GM21447 (cell line): ENCODE data around the gene TMEM175.

Experiments used
- ATAC-seq: cut with Tn5 transposase; IDR thresholded peaks from one replicate; pipeline ENCODE4 v1.9.1; 2021; ENCODE audit not compliant: unreplicated experiment

Gene TMEM175

DNA sequence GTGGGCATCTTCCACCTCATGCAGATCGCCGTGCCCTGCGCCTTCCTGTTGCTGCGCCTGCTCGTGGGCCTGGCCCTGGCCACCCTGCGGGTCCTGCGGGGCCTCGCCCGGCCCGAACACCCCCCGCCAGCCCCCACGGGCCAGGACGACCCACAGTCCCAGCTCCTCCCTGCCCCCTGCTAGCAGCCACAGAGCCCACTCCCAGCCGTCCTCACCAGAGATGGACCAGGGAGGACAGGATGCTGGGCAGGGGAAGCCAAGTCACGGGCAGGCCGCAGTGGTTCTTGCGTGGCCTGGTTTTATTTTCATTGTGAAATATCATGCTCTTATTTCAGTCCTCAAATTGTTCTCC is 26.0 kb downstream of the TMEM175 start:
- ATAC-seq, result no peak

DNA sequence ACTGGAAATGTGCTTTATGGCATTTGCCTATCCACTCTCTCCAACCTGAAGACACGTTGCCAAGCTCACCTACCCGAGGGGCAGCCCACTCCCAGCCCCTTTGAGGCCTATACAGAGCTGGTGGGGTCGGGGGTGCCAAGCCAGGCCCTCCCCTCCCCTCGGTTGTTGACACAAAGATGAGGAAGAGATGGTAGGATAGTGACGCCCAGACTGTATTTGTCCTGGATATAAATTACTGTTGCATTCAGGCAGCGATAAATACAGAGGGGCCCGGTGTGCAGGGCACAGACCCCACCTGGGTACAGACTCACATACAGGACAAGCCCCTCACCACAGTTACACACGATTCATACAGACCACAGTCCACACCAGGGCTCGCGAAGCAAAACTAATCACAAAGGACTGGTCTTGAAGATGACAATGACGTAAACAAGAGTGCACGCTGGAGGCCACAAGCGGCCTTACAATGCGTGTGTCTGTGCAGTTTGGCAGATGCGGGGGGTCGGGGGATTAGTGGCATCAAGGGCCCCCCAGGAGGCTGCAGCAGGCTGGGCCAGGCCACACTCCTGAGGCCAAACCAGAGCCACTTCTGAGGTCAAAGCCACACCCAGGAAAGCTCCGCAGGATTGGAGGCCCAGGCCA is 26.6 kb downstream of the TMEM175 start:
- no peak for ATAC-seq

DNA sequence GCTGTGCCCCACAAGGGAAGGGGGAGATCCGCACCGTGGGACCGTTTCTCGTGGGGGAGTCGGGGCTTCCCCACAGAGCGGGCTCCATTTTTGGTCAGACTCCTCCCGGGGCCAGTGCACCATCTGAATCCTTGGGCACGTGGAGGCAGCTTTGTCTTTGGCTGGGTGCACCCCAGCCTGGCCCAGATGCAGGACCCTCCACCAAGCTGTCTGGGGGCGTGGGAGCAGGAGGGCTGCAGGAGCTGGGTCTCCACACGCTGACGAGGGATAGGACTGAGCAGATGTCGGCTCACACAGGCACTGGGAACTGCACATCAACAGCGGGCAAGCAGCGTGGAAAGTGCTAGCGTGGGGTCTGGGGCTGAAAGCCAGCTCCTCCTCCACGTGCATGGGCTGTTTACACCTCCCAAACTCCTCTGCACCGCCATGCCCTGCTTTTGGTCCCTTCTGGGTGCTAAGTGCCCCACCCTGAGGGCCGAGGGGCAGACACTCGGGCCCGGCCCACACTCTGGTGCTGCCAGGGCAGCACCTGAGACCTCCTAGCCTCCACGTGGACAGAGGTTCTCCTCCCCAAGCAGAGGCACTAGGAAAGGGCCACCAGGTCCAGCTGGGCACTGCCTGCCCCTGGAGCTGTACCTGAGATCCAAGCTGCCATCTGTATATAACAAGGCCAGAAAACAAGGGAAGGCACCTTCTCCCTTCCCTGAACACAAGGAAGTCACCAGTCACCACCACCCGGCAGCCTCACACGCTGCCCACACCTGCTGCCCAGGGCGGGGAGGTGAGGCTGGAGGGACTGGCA is 27.3 kb downstream of the TMEM175 start:
- no peak for ATAC-seq

DNA sequence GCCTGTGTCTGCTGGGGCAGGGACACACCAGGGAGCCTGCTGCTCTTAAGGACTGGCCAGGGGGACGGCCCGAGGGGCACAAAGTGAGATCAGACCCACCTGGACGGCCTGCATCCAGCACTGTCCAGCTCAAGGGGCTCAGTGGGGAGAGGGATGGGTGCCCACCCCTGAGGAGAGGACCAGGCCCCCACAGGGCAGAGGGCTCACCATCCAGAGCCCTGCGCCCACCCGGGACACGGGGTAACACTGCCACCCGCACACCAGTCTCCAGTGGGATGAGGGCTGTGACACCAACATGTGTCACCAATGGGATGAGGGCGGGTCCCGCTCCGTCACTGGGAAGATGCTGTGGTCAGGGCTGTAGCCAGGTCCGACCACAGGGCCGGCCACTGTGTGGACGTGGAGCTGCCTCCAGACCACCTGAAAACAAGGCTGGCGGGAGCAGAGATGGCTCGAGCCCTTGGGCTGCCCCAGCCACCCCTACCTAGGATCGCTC is 27.9 kb downstream of the TMEM175 start:
- ATAC-seq, result no peak

DNA sequence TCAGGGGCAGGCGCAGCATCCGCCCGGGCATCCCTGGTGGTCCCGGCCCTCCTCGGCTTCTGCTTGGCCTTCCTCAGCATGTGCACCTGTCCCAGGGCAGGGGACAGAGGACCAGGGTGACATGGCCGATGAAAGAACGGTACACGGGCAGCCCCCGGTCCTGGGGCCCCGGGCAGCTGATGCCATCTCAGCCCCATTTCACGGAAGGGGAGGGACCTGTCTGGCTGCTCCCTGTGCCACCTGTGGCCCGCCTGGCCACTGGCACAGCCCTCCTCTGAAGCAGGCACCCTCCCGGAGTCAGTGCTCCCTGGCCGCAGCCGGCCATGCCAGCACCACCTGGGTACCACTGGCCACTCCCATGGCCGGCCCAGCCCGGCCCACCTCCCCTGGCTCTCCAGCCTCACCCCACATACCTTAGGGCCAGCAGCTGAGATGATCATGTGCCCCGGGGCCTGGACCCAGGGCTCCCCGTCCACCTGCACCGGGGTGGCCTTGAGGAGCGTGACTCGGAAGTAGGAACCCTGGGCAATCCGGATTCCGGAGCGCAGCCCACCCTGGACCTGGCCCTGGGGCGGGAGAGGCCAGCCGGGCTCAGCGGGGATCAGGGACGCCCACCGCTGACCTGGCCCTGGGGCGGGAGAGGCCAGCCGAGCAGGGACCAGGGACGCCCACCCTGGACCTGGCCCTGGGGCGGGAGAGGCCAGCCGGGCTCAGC is 28.5 kb downstream of the TMEM175 start:
- no peak for ATAC-seq

DNA sequence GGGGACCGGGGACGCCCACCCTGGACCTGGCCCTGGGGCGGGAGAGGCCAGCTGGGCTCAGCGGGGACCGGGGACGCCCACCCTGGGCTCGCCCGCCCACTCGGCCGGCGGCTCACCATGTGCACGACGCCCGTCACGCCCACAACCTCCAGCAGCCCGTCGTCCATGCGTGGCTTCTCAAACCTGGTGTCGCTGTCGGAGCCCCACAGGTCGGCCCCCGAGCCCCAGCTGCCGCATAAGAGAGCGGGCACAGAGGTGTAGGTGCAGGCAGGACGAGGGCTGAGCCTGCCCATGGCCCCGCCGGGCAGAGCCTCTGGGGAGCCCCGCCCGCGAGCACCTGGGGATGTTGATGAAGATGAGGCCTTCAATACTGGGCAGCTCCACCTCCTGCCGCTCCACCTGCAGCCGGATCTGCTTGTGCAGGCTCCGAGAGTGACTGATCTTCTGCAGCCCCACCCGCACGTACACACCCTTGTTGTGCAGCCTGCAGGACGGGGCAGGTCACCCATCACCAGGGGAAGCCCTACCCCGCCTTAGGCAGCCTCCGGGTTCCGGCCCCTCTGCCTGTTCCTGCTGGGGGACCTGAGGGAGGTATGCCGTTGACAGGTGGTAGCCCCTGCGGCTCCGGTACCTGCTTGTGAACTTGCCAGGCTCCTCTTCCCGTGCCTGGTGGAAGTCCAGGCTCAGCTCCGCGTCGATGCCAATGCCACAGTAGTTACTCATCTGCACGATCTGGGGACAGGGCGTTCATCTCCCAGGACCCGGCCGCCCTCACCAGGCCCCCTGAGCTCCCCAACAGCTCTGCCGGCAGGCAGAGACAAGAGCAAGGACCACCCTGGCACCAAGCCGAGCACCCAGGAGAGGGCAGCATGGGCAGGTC is 29.3 kb downstream of the TMEM175 start:
- no peak for ATAC-seq

DNA sequence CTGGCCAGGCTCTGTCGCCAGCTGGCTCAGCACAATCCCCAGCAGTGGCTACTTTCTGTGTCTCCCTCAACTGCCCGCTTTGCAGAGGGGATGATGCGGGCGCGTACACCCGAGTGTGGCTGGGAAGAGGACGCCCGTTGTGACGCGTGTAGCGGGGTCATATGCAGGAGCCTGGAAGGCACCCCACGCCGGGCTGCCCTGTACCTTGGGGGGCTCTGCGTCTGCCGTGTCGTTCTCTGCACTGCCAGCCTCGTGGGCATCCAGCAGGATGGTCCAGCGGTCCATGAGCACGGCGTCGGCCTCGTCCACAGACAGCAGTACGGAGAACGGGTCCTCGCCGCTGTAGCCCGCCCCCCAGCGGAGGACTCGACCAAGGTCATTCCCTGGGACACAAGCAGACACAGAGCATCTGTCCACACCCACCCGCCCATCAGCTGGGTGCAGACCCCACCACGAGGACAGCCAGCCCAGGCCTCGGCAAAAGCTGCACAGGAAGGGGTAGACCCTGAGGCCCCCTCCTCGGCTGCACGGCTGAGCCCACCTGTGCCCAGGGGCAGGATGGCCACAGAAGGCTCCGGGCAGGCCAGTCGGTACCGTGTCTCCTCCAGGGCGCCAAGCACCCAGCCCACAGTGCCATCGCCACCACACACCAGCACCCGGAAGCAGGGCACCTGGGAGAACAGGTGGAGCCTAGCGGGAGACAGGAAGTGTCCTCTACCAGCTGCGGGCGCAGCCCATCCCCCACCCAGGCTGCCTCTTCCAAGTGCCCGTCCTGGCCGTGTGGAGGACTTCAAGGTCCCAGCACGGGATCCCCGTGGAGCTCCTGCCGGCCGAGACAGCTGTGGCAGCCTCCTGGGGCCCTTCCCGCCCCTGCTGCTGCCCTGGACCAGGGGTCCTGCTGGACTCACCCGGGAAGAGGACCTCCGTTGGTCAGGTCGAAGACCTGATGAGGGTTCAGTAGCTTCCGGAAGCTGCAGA is 30.3 kb downstream of the TMEM175 start:
- no peak for ATAC-seq

DNA sequence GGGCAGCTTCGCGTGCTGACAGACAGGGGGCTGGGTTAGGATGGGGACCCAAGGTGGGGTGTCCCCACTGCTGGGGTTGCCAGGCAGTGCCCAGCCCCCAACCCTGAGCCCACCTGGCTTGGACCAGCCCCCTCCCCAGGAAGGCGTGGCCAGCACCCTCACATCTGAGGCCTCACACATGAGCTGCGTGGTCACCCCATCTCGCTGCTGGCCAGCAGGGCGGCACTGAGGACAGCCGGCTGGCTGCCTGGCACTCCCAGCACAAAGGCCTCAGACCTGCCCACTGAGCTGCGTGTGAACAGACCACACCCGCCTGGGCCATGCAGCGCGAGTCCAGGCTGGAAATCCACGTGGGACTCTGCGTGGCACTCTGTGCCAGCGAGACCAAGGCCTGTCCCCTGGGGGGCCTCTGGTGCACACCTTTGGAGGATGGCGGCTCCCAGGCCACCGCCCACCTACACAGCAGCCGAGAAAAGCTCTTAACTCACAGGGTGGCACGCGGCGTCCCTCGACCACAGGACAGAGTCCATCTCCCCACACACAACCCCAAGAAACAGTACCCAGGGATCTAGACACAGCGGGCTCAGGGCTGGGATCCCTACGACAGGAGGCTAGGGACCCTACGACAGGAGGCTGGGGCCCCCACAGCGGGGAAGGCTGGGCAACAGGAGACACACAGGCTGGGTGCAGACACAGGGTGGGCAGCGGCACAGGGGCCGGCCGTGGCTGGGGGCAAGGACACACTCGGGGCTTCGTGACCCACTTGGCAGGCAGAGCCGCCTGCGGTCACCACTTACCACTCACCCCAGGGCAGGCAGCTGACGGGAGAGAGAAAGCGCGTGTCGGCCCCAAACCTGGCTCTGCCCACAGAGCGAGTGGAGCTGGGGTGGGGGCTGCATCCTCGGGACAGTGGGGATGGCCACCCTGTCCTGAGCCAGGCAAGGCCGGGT is 31.3 kb downstream of the TMEM175 start:
- no peak for ATAC-seq

DNA sequence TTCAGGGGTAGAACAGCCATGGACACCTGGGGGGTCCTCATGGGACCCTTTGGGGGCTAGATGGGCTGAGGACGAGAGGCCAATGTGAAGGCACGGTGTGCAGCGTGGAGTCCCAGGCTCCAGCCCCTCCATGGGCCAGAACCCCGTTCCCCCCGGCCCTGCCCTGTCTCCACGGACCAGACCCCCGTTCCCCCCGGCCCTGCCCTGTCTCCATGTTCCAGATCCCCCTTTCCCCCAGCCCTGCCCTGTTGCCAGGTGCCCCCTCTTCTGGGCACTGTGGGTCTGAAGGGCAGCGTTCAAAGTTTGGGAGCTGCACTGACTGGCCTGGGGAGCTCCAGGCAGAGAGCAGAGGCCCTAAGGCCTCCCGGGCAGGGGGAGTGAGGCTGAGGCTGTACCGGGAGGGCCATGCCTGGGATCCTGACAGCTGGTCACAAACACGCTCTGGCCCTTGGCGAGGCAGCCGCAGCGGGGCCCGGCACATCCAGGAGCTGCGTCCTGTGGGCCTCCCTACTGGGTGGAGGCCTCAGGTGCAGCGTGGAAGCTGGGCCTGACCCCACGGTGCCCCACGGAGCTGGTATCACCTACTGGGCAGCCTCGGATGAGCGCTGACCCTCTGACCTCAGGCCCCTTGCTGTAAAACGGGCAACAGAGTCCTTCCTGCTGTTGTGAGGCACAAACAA is 32.2 kb downstream of the TMEM175 start:
- no peak for ATAC-seq

DNA sequence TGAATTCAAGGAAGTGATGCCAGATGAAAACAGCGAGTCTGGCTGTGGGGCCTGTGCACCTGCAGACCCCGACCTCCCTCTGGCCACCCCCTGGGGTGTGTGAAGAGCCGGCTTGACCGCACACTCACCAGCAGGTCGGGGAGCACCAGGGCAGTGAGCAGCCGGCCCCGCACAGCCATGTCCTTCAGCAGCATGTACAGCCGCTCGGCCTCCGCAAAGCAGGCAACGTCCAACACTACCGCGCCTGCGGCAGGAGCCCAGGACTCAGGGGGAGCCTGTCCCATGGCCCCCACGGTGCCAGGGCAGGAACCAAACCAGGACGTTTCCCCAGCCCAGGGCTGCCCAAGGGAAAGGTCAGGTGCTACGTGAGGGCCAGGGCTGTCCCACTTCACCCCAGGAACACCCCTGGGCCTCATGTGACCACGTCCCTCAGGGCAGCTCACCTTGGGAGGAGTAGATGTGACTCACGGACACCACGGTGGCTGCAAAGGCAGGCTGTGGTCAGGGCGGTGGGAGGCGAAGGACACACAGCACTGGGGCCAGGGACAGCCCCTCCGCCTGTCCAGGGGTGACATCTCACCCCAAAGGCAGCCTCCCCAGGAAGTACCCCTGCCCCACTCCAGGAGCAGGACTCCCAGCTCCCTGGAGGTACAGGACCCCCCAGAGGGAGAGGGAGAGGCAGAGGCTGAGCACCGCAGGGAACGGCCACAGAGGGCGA is 32.9 kb downstream of the TMEM175 start:
- ATAC-seq, result no peak

DNA sequence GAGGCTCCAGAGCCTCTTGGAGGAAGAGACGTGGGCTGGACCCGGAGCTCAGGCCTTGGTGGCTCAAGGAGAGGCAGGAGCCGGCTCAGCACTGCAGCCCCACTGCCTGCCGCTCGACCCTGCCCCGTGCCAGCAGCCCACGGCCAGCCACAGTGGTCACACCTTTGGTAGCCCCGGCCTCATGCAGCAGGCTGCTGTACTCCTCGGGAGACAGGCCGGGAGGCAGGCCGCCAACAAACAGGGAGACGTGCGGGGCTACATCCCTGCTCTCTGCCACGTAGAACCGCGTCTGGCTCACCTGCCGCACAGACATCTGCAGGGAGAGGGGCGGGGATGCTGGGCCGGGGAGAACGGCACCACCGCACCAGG is 33.5 kb downstream of the TMEM175 start:
- no peak for ATAC-seq

DNA sequence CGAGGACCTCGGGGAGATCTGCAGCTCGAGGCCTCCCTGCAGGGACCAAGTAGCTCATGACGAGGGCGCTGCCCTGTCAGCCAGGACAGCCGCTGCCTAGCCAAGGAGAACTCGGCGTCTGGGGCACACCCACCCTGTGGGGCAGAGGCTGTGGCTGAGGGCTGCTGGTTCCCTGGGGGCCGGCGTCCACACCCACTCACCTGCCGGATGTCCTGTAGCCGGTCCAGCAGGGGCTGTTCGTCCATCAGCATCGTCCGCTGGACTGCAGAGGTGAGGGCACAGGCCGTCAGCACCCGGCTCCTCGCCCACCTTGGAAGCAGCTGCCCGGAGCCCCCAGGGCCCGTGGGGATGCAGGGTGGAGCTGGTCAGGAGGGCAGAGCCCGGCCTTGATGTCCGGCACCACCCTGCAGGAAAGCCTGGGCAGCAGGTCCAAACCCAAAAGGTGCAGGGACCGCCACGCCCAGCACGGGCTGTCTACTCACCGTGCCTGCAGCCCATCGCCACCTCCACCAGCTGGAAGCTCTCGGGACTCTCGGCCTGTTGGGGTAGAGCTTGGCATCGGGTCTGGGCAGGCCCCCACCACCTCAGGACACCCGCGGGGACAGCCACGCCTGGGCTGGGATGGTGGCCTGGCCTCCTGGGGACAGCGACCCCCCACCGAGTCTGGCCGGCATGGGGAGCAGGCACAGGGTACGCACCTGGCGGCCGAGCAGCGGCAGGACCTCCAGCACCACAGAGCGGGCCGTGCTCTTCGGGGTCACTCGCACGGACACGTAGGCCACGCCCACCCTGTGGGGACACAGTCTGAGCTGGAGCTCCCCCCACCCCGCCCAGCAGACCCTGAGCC is 34.2 kb downstream of the TMEM175 start:
- ATAC-seq, result no peak

DNA sequence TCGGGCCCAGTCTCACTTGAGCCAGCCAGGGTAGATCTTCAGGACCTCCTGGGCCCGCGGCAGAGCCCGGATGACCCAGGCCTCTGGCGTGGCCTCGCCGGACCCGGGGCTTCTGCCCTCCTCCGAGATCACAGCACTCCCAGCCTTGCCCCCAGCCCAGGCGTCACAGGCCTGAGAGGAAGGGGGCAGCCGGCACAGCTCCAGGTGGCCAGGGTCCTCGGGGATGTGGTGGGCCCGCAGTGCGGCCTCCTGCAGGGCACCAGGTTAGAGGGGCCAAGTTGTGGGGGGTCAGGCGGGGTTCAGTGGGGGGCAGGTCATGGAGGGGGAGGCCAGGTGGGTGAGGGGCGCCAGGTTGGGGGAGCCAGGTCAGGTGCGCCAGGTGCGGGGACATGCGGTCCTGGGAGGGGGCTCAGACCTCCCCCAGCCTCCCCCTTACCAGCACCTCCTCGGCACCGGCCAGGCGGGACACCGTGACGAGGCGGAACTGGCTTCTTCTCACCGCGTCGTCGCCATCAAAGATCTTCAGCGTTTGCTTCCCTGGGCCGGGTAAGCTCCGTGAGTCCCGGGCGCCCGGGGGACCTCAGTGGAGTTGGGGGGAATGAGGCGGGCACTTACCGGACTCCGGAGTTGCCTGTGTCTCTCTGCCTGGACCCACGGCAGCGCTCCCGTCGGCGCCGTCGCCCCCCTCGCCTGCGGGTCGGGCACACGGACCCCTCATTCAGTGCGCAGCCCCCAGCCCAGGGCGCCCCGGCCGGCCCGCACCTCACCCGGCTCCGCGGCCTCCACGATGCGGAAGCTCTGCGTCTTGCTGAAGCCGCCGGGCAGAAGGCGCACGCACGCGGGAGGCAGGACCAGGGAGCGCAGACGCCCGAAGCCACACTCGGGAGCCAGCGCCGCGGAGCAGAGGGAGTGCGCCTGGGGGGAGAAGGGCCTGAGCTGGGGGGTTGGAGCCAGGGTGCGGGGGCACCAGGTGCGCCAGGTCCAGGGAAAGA is 35.1 kb downstream of the TMEM175 start:
- no peak for ATAC-seq

DNA sequence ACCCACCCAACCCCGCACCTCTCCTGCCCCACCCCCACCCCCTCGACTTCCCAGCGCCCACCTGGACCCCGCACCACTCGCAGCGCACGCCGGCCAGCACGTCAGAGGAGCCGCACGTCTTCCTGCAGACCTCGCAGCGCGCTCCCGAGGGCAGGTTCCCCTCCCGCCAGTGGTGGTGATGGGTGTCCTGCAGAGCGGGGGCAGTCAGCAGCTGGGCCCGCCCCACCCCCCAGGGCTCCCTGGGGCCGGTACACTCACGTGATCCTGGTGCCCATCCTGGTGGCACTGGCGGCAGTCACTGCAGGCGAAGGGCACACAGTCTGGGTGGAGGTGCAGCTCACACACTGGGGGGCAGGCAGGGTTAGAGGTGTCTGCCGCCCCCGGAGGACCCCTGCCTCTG is 36.0 kb downstream of the TMEM175 start:
- ATAC-seq, result no peak

DNA sequence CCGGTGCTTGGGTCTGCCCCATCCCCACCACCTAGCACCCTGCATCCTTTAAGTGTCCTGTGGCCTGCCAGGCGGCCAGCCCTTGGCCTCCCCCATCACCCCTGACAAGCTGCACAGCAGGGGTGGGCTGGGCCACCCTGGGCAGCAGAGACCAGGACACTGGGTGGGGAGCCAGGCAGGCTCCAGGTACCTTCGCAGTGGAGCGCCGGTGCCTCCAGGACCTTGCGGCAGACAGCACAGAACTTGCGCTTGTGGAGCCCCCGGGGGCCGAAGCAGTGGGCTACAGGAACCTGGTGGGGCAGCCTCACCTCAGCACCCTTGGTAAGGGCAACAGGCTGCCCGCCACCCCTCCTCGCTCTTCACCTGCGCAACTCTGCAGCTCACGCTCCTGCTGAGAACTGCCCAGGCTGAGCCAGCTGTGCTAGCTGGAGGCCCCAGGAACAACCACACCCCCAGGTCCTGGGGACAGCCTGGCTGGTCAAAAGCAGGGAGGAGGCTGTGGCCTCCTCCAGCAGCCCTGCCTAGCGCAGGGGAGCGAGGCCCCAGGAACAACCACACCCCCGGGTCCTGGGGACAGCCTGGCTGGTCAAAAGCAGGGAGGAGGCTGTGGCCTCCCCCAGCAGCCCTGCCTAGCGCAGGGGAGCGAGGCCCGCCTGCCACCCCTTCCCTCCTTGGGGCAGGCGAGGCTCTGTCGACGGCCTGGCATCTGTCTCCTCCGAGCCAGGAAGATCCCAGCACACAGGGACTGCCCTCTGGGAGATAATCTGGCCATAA is 36.5 kb downstream of the TMEM175 start:
- no peak for ATAC-seq
